B cell (primary cell): ENCODE results near the gene CAPRIN1. TPM values are rescaled to one million over a fixed set of nuclear protein-coding genes. Genes with fewer than 3 reads are reported as not detected.

Source experiments
- ATAC-seq: fragments of 200-7000 bp; cut with Tn5 transposase; one replicate; pipeline ENCODE4 v1.10.0; 2021; ENCODE audit warnings: low read depth, mild to moderate bottlenecking, moderate number of reproducible peaks, moderate library complexity
- CTCF ChIA-PET: fragments of 350-600 bp; sonication (Branson Sonifier 250); formaldehyde crosslinking; loops from one replicate; lab custom pipeline; 2021; ENCODE audit warnings: antibody characterized with exemption, inconsistent platforms; lab: Charles Lee
- POLR2A ChIA-PET: fragments of 350-600 bp; sonication (Branson Sonifier 250); formaldehyde crosslinking; loops from one replicate; lab custom pipeline; 2021; ENCODE audit warnings: antibody characterized with exemption; lab: Charles Lee
- DNase-seq: peaks from one replicate; pipeline ENCODE4 v3.0.0; 2013
- H2AFZ ChIP-seq: 2 replicates; pipeline ENCODE4 v1.6.1; 2012; ENCODE audit warnings: mild to moderate bottlenecking, low read depth, low read length; ENCODE audit not compliant: insufficient read depth, poor library complexity, severe bottlenecking
- H3K27ac ChIP-seq, 2 donors: 1 replicate in 1 of 2; 2 replicates in 1 of 2; pipeline ENCODE4 v1.5.1; 2012 to 2013; ENCODE audit warnings: low read length in 2 of 2, mild to moderate bottlenecking in 2 of 2, moderate library complexity in 1 of 2
- H3K27me3 ChIP-seq, 4 experiments: fragments of 200-600 bp in 1 of 4; sonication (generic) in 1 of 4; replicated peaks in 1 of 4; 1 replicate in 2 of 4; 2 replicates in 2 of 4; pipeline versions ENCODE4 v1.6.1 to v1.7.0; 2013 to 2016; ENCODE audit warnings: low read length in 3 of 4, mild to moderate bottlenecking in 2 of 4, mixed read lengths in 1 of 4, moderate library complexity in 1 of 4; ENCODE audit not compliant: insufficient read depth in 4 of 4, control insufficient read depth in 3 of 4; ENCODE audit errors: control extremely low read depth in 1 of 4
- H3K36me3 ChIP-seq, 2 experiments: replicated peaks in 1 of 2; 1 replicate in 1 of 2; 2 replicates in 1 of 2; pipeline versions ENCODE4 v1.6.1 to v1.7.1; 2013; ENCODE audit warnings: low read length in 1 of 2; ENCODE audit not compliant: insufficient read depth in 2 of 2, control insufficient read depth in 1 of 2; ENCODE audit errors: control extremely low read depth in 1 of 2, extremely low read depth in 1 of 2
- H3K4me1 ChIP-seq, 2 donors: fragments of 200-600 bp in 1 of 2; sonication (generic) in 1 of 2; 1 replicate in 1 of 2; 2 replicates in 1 of 2; pipeline versions ENCODE4 v1.5.1 to v1.6.1; 2013 to 2017; ENCODE audit warnings: low read length in 2 of 2; ENCODE audit not compliant: control insufficient read depth in 2 of 2, insufficient read depth in 2 of 2
- H3K4me2 ChIP-seq: replicated peaks from 2 replicates; pipeline ENCODE3; 2012; ENCODE audit warnings: mild to moderate bottlenecking, low read depth, low read length; ENCODE audit not compliant: poor library complexity, severe bottlenecking
- H3K4me3 ChIP-seq, 5 experiments: fragments of 200-600 bp in 1 of 5; sonication (generic) in 1 of 5; 1 replicate in 3 of 5; 2 replicates in 2 of 5; pipeline versions ENCODE4 v1.5.1 to v1.7.0; 2011 to 2016; ENCODE audit warnings: low read length in 4 of 5, mild to moderate bottlenecking in 4 of 5, low read depth in 2 of 5, control low read depth in 1 of 5, moderate library complexity in 1 of 5; ENCODE audit not compliant: insufficient read depth in 1 of 5; ENCODE audit errors: control extremely low read depth in 1 of 5, extremely low read depth in 1 of 5
- H3K79me2 ChIP-seq: fragments of 200-600 bp; sonication (generic); one replicate; pipeline ENCODE4 v1.6.0; 2016; ENCODE audit warnings: low read length; ENCODE audit not compliant: control insufficient read depth, insufficient read depth
- H3K9ac ChIP-seq: fragments of 200-600 bp; sonication (generic); 2 replicates; pipeline ENCODE4 v1.6.1; 2017; ENCODE audit warnings: mild to moderate bottlenecking, low read length, moderate library complexity
- H3K9me3 ChIP-seq, 3 donors: one replicate each; pipeline versions ENCODE4 v1.6.1 to v1.7.1; 2013; ENCODE audit warnings: low read length in 2 of 3; ENCODE audit not compliant: control insufficient read depth in 2 of 3, insufficient read depth in 1 of 3; ENCODE audit errors: control extremely low read depth in 1 of 3
- H4K20me1 ChIP-seq: 2 replicates; pipeline ENCODE4 v1.6.0; 2012; ENCODE audit warnings: mild to moderate bottlenecking, low read length; ENCODE audit not compliant: insufficient read depth, control insufficient read depth, poor library complexity, severe bottlenecking
- H3K27ac Mint-ChIP-seq: one replicate; pipeline ENCODE4 v1.8.0; 2021; ENCODE audit warnings: mixed read lengths
- H3K27me3 Mint-ChIP-seq: one replicate; pipeline ENCODE4 v1.8.0; 2021; ENCODE audit warnings: mixed read lengths
- H3K4me1 Mint-ChIP-seq: one replicate; pipeline ENCODE4 v1.8.0; 2021; ENCODE audit warnings: mixed read lengths
- H3K4me3 Mint-ChIP-seq: one replicate; pipeline ENCODE4 v1.8.0; 2021; ENCODE audit warnings: mixed read lengths
- H3K9me3 Mint-ChIP-seq: one replicate; pipeline ENCODE4 v1.8.0; 2022; ENCODE audit warnings: mixed read lengths; ENCODE audit not compliant: insufficient read depth
- CTCF ChIP-seq: fragments of 200-600 bp; IDR thresholded peaks from one replicate; pipeline ENCODE4 v1.8.0; 2022; ENCODE audit warnings: antibody characterized with exemption, mild to moderate bottlenecking
- EZH2 ChIP-seq: IDR thresholded peaks from 2 replicates; pipeline ENCODE4 v1.6.1; 2012; ENCODE audit warnings: borderline replicate concordance, low read depth, mild to moderate bottlenecking, moderate library complexity, low read length; ENCODE audit not compliant: insufficient read depth, poor library complexity, severe bottlenecking
- WGBS: methylation state at CpG from one replicate; pipeline ENCODE4 v1.1.5; 2013; ENCODE audit warnings: missing lambda C conversion rate; ENCODE audit not compliant: insufficient coverage; 5-methylcytosine and 5-hydroxymethylcytosine counted together
- intact Hi-C: fragments of 100-400 bp; cut with micrococcal nuclease; formaldehyde crosslinking; loops from one replicate; pipeline ENCODE4 v1.10.0; 2022
- polyA plus RNA-seq: library from polyadenylated mRNA; depleted of rRNA; stranded (reverse); fragments of >200 nt; gene quantifications from 2 replicates; pipeline ENCODE4 v1.2.3, GENCODE V29; 2012
- total RNA-seq, 2 donors: library from RNA; stranded (reverse); fragments of 120-200 nt in 1 of 2; gene quantifications; 1 replicate in 1 of 2; 2 replicates in 1 of 2; pipeline versions ENCODE4 v1.2.3 to v1.2.4, GENCODE V29; 2013 to 2022

Gene CAPRIN1
- total and polyA plus RNA-seq, 2 donors (not counting 1 experiment from before 2014, with no cell fraction given): 31.7 to 133 TPM

- Histone ChIP-seq H3K9ac (no peak overlapping the region), H3K9me3 (no peaks in the 10 kb centered on the region), H3K27me3 (no peaks in the 10 kb centered on the region), H2AFZ (no peak overlapping the region), H3K4me1 (peaks cover 31 to 47% of the 10 kb centered on the region in 2 donors), H3K4me3 (no peak overlapping the region), H4K20me1 (peaks cover 52% of the 10 kb centered on the region), H3K4me2 (peak overlapping the region; percentile 9), H3K79me2 (peaks cover 91% of the 10 kb centered on the region), H3K36me3 (peaks cover 0 to 16% of the 10 kb centered on the region in 2 experiments), H3K27ac (no peak overlapping the region)
- WGBS: no CpG with 5 or more reads among the region's 2 CpGs
- ChIA-PET CTCF (no interaction called here), POLR2A (no interaction called here)
- H3K9me3 Mint-ChIP-seq: no peaks in the 10 kb centered on the region
- H3K4me3 Mint-ChIP-seq: no peak overlapping the region
- peaks cover 45% of the 10 kb centered on the region for H3K4me1 Mint-ChIP-seq
- ATAC-seq (no peak), DNase-seq (no peak)
- H3K27ac Mint-ChIP-seq: no peak overlapping the region
- TF ChIP-seq CTCF (no peak), EZH2 (no peak)
- intact Hi-C loops: loop anchor here (10.0 kb wide), 1 partner anchor 1608 kb away; the partner anchor contains the start of gene TRIM44
- H3K27me3 Mint-ChIP-seq: no peaks in the 10 kb centered on the region
These were observed 5.1 kb downstream of the CAPRIN1 start for GRCh38 chr11:34056672-34057071.

- Histone ChIP-seq H3K79me2 (peaks cover 100% of the 10 kb centered on the region), H3K4me1 (peaks cover 23 to 26% of the 10 kb centered on the region in 2 donors), H4K20me1 (peaks cover 95% of the 10 kb centered on the region), H3K4me3 (no peak overlapping the region), H3K36me3 (peaks cover 7 to 27% of the 10 kb centered on the region in 2 experiments), H2AFZ (no peak overlapping the region), H3K4me2 (no peak overlapping the region), H3K27me3 (no peaks in the 10 kb centered on the region), H3K9ac (no peak overlapping the region), H3K9me3 (no peaks in the 10 kb centered on the region), H3K27ac (no peak overlapping the region)
- DNase-seq (no peak), ATAC-seq (no peak)
- POLR2A ChIA-PET: no interaction called here
- Mint-ChIP-seq H3K9me3 (no peaks in the 10 kb centered on the region), H3K27ac (peak overlapping the region; percentile 13), H3K27me3 (no peaks in the 10 kb centered on the region), H3K4me3 (no peak overlapping the region), H3K4me1 (peaks cover 63% of the 10 kb centered on the region)
- WGBS: 91% methylated on average over 1 of the region's 2 CpGs
- intact Hi-C loops: no loop called here
- CTCF ChIA-PET: interaction anchor here (0.7 to 1.3 kb wide), 2 partner anchors 66 to 1630 kb away, joined by 3 read pairs; no protein-coding TSS in a partner anchor
- TF ChIP-seq EZH2 (no peak), CTCF (no peak)
These were observed 11.7 kb downstream of the CAPRIN1 start for GRCh38 chr11:34063061-34063795.
